Keratinocyte (primary cell): ENCODE results near the gene CAD. TPM values are rescaled to one million over a fixed set of nuclear protein-coding genes. Genes with fewer than 3 reads are reported as not detected.

Experiments
- DNase-seq: peaks from one replicate; pipeline ENCODE4 v3.0.0-alpha.2; 2011; ENCODE audit warnings: low read depth, missing footprints, low spot score
- FAIRE-seq: peaks from 2 replicates; lab custom pipeline; 2011; peaks lifted over from hg19 to GRCh38; lab: Jason Lieb, UNC
- H2AFZ ChIP-seq: 2 replicates; pipeline ENCODE4 v1.6.0; 2012; ENCODE audit warnings: low read length, control low read depth, inconsistent platforms; ENCODE audit not compliant: control insufficient read depth
- H3K27ac ChIP-seq: 2 replicates; pipeline ENCODE4 v1.5.1; 2011; ENCODE audit warnings: low read length; ENCODE audit not compliant: control insufficient read depth, insufficient read depth
- H3K27me3 ChIP-seq: 3 replicates; pipeline ENCODE4 v1.6.0; 2011; ENCODE audit warnings: low read length; ENCODE audit not compliant: control insufficient read depth, insufficient read depth; ENCODE audit errors: extremely low read depth
- H3K36me3 ChIP-seq, 2 experiments: 2 replicates in 1 of 2; 3 replicates in 1 of 2; pipeline ENCODE4 v1.5.1; 2011; ENCODE audit warnings: low read length in 2 of 2, mild to moderate bottlenecking in 1 of 2; ENCODE audit not compliant: control insufficient read depth in 2 of 2, insufficient read depth in 2 of 2; ENCODE audit errors: extremely low read depth in 1 of 2
- H3K4me1 ChIP-seq: 3 replicates; pipeline ENCODE4 v1.5.1; 2011; ENCODE audit warnings: low read length; ENCODE audit not compliant: control insufficient read depth, insufficient read depth; ENCODE audit errors: extremely low read depth
- H3K4me2 ChIP-seq: 3 replicates; pipeline ENCODE4 v1.6.0; 2011; ENCODE audit warnings: low read depth, low read length; ENCODE audit not compliant: control insufficient read depth, insufficient read depth; ENCODE audit errors: extremely low read depth
- H3K4me3 ChIP-seq, 3 experiments: fragments of 200-600 bp in 1 of 3; sonication (generic) in 1 of 3; 2 replicates in 2 of 3; 3 replicates in 1 of 3; pipeline ENCODE4 v1.5.1; 2011 to 2016; ENCODE audit warnings: low read length in 3 of 3, mild to moderate bottlenecking in 3 of 3, control low read depth in 2 of 3, inconsistent platforms in 1 of 3, low read depth in 1 of 3, mixed read lengths in 1 of 3, mixed run types in 1 of 3, moderate library complexity in 1 of 3; ENCODE audit not compliant: control insufficient read depth in 2 of 3, insufficient read depth in 2 of 3; ENCODE audit errors: extremely low read depth in 1 of 3
- H3K79me2 ChIP-seq: 2 replicates; pipeline ENCODE4 v1.6.0; 2012; ENCODE audit warnings: low read length; ENCODE audit not compliant: control insufficient read depth, insufficient read depth
- H3K9ac ChIP-seq: 3 replicates; pipeline ENCODE4 v1.6.0; 2011; ENCODE audit warnings: low read length; ENCODE audit not compliant: control insufficient read depth, insufficient read depth; ENCODE audit errors: extremely low read depth
- H3K9me1 ChIP-seq: 3 replicates; pipeline ENCODE4 v1.6.0; 2011; ENCODE audit warnings: low read length; ENCODE audit not compliant: control insufficient read depth, insufficient read depth; ENCODE audit errors: extremely low read depth
- H3K9me3 ChIP-seq: 2 replicates; pipeline ENCODE4 v1.5.1; 2012; ENCODE audit warnings: low read depth, low read length; ENCODE audit not compliant: control insufficient read depth
- H4K20me1 ChIP-seq: 3 replicates; pipeline ENCODE4 v1.6.0; 2011; ENCODE audit warnings: low read length; ENCODE audit not compliant: control insufficient read depth, insufficient read depth; ENCODE audit errors: extremely low read depth
- CTCF ChIP-seq, 3 experiments: IDR thresholded peaks in 1 of 3; conservative IDR thresholded peaks in 1 of 3; optimal IDR thresholded peaks in 1 of 3; 2 replicates in 2 of 3; 3 replicates in 1 of 3; pipeline versions ENCODE3 to v1.5.1; 2011; ENCODE audit warnings: low read length in 3 of 3, mild to moderate bottlenecking in 3 of 3, moderate library complexity in 2 of 3, control low read depth in 1 of 3, inconsistent platforms in 1 of 3; ENCODE audit not compliant: insufficient read depth in 2 of 3; ENCODE audit errors: extremely low read depth in 1 of 3
- EZH2 ChIP-seq: IDR thresholded peaks from one replicate; pipeline ENCODE4 v1.6.1; 2012; ENCODE audit warnings: inconsistent platforms, mild to moderate bottlenecking, low read length, moderate library complexity
- dilution Hi-C: fragments of 300-500 bp; cut with MboI; formaldehyde crosslinking; loops from one replicate; pipeline ENCODE4 v1.7.0; 2020; ENCODE audit warnings: low sequenced_read_pairs; ENCODE audit not compliant: extremely low pct_ligation_motif_present
- polyA plus RNA-seq, 5 experiments: library from polyadenylated mRNA; depleted of rRNA in 3 of 5; stranded (reverse) in 3 of 5; stranded (forward) in 1 of 5; unstranded in 1 of 5; fragments of >200 nt; gene quantifications; 1 replicate in 1 of 5; 2 replicates in 3 of 5; 3 replicates in 1 of 5; pipeline versions ENCODE4 v1.2.1 to v1.2.3, GENCODE V29; 2011 to 2012; ENCODE audit warnings: missing spikeins in 2 of 5, low read depth in 1 of 5, low replicate concordance in 1 of 5

Gene CAD
- polyA plus RNA-seq, 1 donor (not counting 4 experiments of a cell fraction or from before 2014, with no cell fraction given) = 21.0 TPM

- no peak overlapping the region for H3K4me3 ChIP-seq
- dilution Hi-C loops = no loop called here
- H3K9me3 ChIP-seq = no peaks in the 10 kb centered on the region
- H3K4me2 ChIP-seq = no peak overlapping the region
- H3K4me1 ChIP-seq = peaks cover 2% of the 10 kb centered on the region
- no peak for DNase-seq
- no peak overlapping the region for H3K27ac ChIP-seq
- H2AFZ ChIP-seq = no peak overlapping the region
- no peaks in the 10 kb centered on the region for H4K20me1 ChIP-seq
- no peak for FAIRE-seq
- H3K36me3 ChIP-seq = no peaks in the 10 kb centered on the region
- peaks cover 44% of the 10 kb centered on the region for H3K27me3 ChIP-seq
- H3K79me2 ChIP-seq = no peaks in the 10 kb centered on the region
- TF ChIP-seq CTCF (optimal IDR thresholded peaks at IDR 0.05 in 1 of 3, IDR thresholded peaks at IDR 0.05 in 1 of 3, conservative IDR thresholded peaks at IDR 0.05 in 1 of 3; ENCODE audit: extremely low read depth in 1 of 3, insufficient read depth in 2 of 3, low read length in 3 of 3) (no peak), EZH2 (no peak)
- no peaks in the 10 kb centered on the region for H3K9me1 ChIP-seq
- no peak overlapping the region for H3K9ac ChIP-seq
Observed at GRCh38 chr2:27255187-27255586, 38.0 kb downstream of the CAD start.

- Histone ChIP-seq H3K79me2 (no peaks in the 10 kb centered on the region), H3K4me3 (no peak overlapping the region), H4K20me1 (no peaks in the 10 kb centered on the region), H3K9me1 (no peaks in the 10 kb centered on the region), H3K9ac (no peak overlapping the region), H3K27ac (no peak overlapping the region), H2AFZ (no peak overlapping the region), H3K4me2 (no peak overlapping the region), H3K9me3 (no peaks in the 10 kb centered on the region), H3K4me1 (peaks cover 2% of the 10 kb centered on the region), H3K36me3 (no peaks in the 10 kb centered on the region), H3K27me3 (peaks cover 45% of the 10 kb centered on the region)
- FAIRE-seq = no peak
- TF ChIP-seq CTCF (optimal IDR thresholded peaks at IDR 0.05 in 1 of 3, IDR thresholded peaks at IDR 0.05 in 1 of 3, conservative IDR thresholded peaks at IDR 0.05 in 1 of 3; ENCODE audit: extremely low read depth in 1 of 3, insufficient read depth in 2 of 3, low read length in 3 of 3) (no peak), EZH2 (no peak)
- dilution Hi-C loops = no loop called here
- no peak for DNase-seq
Observed at GRCh38 chr2:27255660-27256059, 38.5 kb downstream of the CAD start.
